Vagina (tissue), 2 donors: ENCODE results near the gene NUCB1. TPM values are rescaled to one million over a fixed set of nuclear protein-coding genes. Genes with fewer than 3 reads are reported as not detected.
"Not testable (repeated sequence)": the region's sequence is repeated elsewhere in the genome, so short reads cannot be mapped to it uniquely, and the experiment has no call there.

Experiments used
- DNase-seq, 2 donors: peaks; one replicate each; pipeline ENCODE4 v3.0.0-alpha.2; 2017; ENCODE audit errors: extremely low spot score in 2 of 2
- H3K27ac ChIP-seq: fragments of 200-600 bp; sonication (generic); one replicate; pipeline ENCODE4 v1.5.1; 2019
- H3K27me3 ChIP-seq: fragments of 200-600 bp; sonication (generic); one replicate; pipeline ENCODE4 v1.5.1; 2019
- H3K36me3 ChIP-seq, 2 donors: fragments of 200-600 bp; sonication (generic); one replicate each; pipeline ENCODE4 v1.5.1; 2017 to 2019
- H3K4me1 ChIP-seq: fragments of 200-600 bp; sonication (generic); one replicate; pipeline ENCODE4 v1.5.1; 2019
- H3K4me3 ChIP-seq, 2 donors: fragments of 200-600 bp; sonication (generic); 1 replicate in 1 of 2; 2 replicates in 1 of 2; pipeline ENCODE4 v1.5.1; 2016 to 2019
- H3K9me3 ChIP-seq: fragments of 200-600 bp; sonication (generic); one replicate; pipeline ENCODE4 v1.5.1; 2019
- POLR2A ChIP-seq, 2 donors: fragments of 450-650 bp; IDR thresholded peaks; one replicate each; pipeline ENCODE4 v1.6.1; 2017; ENCODE audit warnings: antibody characterized with exemption in 2 of 2, mild to moderate bottlenecking in 2 of 2, moderate library complexity in 2 of 2
- POLR2AphosphoS5 ChIP-seq, 2 donors: sonication (generic); formaldehyde crosslinking; IDR thresholded peaks; one replicate each; pipeline ENCODE4 v1.9.0; 2017; ENCODE audit warnings: antibody characterized with exemption in 2 of 2, mild to moderate bottlenecking in 2 of 2, low read depth in 1 of 2; ENCODE audit not compliant: insufficient read depth in 1 of 2
- intact Hi-C: fragments of 100-400 bp; cut with DNase I; formaldehyde crosslinking; loops from one replicate; pipeline ENCODE4 v1.15.1; 2023
- total RNA-seq: library from RNA; depleted of rRNA; stranded (reverse); fragments of >200 nt; gene quantifications from one replicate; pipeline ENCODE4 v1.2.3, GENCODE V29; 2016
- TF ChIP-seq, protein P1 (sequence below), 3 experiments: fragments of 450-650 bp in 2 of 3; fragments of 200-600 bp in 1 of 3; sonication (generic) in 1 of 3; IDR thresholded peaks; one replicate each; pipeline ENCODE4 v1.5.1; 2017 to 2019; ENCODE audit warnings: antibody characterized with exemption in 3 of 3, mild to moderate bottlenecking in 2 of 3, moderate library complexity in 2 of 3

Gene NUCB1
- total RNA-seq, 1 donor from 2014 or later, result 151 TPM

GRCh38 chr19:48926909-48927308 lies 26.8 kb downstream of the NUCB1 start:
- H3K9me3 ChIP-seq, result no peaks in the 10 kb centered on the region
- intact Hi-C loops, result no loop called here
- H3K27me3 ChIP-seq, result no peaks in the 10 kb centered on the region
- H3K4me3 ChIP-seq, result no peak overlapping the region
- TF ChIP-seq, protein P1, sequence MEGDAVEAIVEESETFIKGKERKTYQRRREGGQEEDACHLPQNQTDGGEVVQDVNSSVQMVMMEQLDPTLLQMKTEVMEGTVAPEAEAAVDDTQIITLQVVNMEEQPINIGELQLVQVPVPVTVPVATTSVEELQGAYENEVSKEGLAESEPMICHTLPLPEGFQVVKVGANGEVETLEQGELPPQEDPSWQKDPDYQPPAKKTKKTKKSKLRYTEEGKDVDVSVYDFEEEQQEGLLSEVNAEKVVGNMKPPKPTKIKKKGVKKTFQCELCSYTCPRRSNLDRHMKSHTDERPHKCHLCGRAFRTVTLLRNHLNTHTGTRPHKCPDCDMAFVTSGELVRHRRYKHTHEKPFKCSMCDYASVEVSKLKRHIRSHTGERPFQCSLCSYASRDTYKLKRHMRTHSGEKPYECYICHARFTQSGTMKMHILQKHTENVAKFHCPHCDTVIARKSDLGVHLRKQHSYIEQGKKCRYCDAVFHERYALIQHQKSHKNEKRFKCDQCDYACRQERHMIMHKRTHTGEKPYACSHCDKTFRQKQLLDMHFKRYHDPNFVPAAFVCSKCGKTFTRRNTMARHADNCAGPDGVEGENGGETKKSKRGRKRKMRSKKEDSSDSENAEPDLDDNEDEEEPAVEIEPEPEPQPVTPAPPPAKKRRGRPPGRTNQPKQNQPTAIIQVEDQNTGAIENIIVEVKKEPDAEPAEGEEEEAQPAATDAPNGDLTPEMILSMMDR (IDR thresholded peaks at IDR 0.05), result no peak
- TF ChIP-seq POLR2A (IDR thresholded peaks at IDR 0.05) (no peak), POLR2AphosphoS5 (IDR thresholded peaks at IDR 0.05; ENCODE audit: insufficient read depth in 1 of 2, low read depth in 1 of 2) (peak in 1 of 2 donors; percentile 82)
- H3K36me3 ChIP-seq, result no peaks in the 10 kb centered on the region
- H3K27ac ChIP-seq, result peak overlapping the region; percentile 8
- H3K4me1 ChIP-seq, result peaks cover 9% of the 10 kb centered on the region
- no peak for DNase-seq

DNA sequence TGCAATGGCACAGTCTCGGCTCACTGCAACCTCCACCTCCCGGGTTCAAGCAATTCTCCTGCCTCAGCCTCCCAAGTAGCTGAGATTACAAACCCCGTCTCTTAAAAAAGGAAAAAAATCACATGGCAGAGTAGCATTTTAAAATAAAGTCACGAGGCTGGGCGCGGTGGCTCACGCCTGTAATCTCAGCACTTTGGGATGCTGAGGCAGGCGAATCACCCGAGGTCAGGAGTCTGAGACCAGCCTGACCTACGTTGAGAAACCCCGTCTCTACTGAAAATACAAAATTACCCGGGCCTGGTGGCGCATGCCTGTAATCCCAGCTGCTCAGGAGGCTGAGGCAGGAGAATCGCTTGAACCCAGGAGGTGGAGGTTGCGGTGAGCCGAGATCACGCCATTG lies 27.6 kb downstream of the NUCB1 start:
- intact Hi-C loops, DNase-seq, H3K27me3 ChIP-seq, H3K4me3 ChIP-seq, H3K9me3 ChIP-seq, H3K4me1 ChIP-seq, H3K36me3 ChIP-seq, H3K27ac ChIP-seq: not testable (repeated sequence)

GRCh38 chr19:48928164-48929025 lies 28.3 kb downstream of the NUCB1 start:
- Histone ChIP-seq H3K27me3 (no peaks in the 10 kb centered on the region), H3K4me1 (peaks cover 9% of the 10 kb centered on the region), H3K27ac (no peak overlapping the region), H3K36me3 (no peaks in the 10 kb centered on the region), H3K9me3 (no peaks in the 10 kb centered on the region), H3K4me3 (no peak overlapping the region)
- intact Hi-C loops, result no loop called here
- DNase-seq, result no peak
- no peak for TF ChIP-seq POLR2AphosphoS5 (IDR thresholded peaks at IDR 0.05; ENCODE audit: insufficient read depth in 1 of 2, low read depth in 1 of 2)
- TF ChIP-seq, protein P1 (IDR thresholded peaks at IDR 0.05), result no peak
- TF ChIP-seq POLR2A (IDR thresholded peaks at IDR 0.05), result no peak

DNA sequence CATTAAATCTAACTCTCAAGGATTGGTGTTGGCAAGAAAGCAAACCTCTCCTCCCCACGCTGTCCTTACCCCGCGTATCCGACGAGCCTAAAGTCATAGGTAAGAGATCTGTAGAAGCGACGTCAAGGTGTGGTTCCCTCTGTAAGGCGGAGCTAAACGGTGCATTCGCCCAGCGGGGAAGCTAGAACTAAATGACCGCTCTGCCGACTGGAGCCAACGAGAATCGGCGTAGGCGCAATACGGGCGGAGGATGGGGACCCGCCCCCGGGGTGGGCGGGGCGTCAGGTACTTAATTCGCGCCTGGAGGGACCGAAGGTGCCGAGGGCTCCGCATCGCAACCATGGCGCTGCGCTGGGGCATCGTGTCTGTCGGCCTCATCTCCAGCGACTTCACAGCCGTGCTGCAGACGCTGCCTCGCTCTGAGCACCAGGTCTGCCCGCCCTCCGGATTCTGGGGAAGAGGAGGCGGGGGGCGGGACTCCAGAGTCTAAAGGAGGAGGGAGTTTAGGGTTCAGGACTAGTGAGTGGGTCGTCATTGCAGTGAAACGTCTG lies 33.3 kb downstream of the NUCB1 start, which contains the start of gene DHDH:
Gene DHDH, plus strand, starts transcription at position 318 of the 551 bp plus-strand sequence. Its CDS starts 23 bp downstream, at position 341.
- no peaks in the 10 kb centered on the region for H3K27me3 ChIP-seq
- no peaks in the 10 kb centered on the region for H3K36me3 ChIP-seq
- peak within 1 kb of the TSS; percentile 37 to 42 for H3K4me3 ChIP-seq
- DNase-seq, result no peak
- no peaks in the 10 kb centered on the region for H3K4me1 ChIP-seq
- TF ChIP-seq, protein P1 (IDR thresholded peaks at IDR 0.05), result no peak
- TF ChIP-seq POLR2AphosphoS5 (IDR thresholded peaks at IDR 0.05; ENCODE audit: insufficient read depth in 1 of 2, low read depth in 1 of 2), result peak; percentile 62 to 73
- H3K9me3 ChIP-seq, result no peaks in the 10 kb centered on the region
- H3K27ac ChIP-seq, result peak within 1 kb of the TSS; percentile 3
- intact Hi-C loops, result no loop called here

- TF ChIP-seq POLR2AphosphoS5 (IDR thresholded peaks at IDR 0.05; ENCODE audit: insufficient read depth in 1 of 2, low read depth in 1 of 2) (no peak), POLR2A (IDR thresholded peaks at IDR 0.05) (no peak)
- TF ChIP-seq, protein P1 (IDR thresholded peaks at IDR 0.05), result no peak
- H3K4me3 ChIP-seq, result no peak overlapping the region
- H3K9me3 ChIP-seq, result no peaks in the 10 kb centered on the region
- no peak for DNase-seq
- intact Hi-C loops, result no loop called here
- H3K36me3 ChIP-seq, result no peaks in the 10 kb centered on the region
- H3K27me3 ChIP-seq, result no peaks in the 10 kb centered on the region
- H3K4me1 ChIP-seq, result no peaks in the 10 kb centered on the region
- no peak overlapping the region for H3K27ac ChIP-seq
Observed at GRCh38 chr19:48934837-48935236, 34.7 kb downstream of the NUCB1 start.
